ENCODE measurements around the gene CMSS1.

DNA sequence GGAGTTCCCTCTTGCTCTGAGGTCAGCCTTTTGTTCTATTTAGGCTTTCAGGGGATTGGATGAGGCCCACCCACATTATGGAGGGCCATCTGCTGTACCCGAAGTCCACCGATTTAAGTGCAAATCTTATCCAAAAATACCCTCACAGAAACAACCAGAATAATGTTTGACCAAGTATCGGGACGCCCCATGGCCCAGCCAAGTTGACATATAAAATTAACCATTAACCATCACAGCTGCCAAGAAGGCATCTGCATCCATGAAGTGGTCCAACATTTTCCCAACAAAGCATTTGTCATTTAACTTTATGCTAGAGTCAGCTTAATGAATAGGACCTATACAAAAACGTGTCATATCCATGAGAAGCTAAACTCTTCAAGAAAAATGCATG is 396.9 kb downstream of the CMSS1 start:
- TF ChIP-seq CTCF (IDR thresholded peaks at IDR 0.05) (no peak), EZH2 (IDR thresholded peaks at IDR 0.05) (no peak), EZH2phosphoT487 (IDR thresholded peaks at IDR 0.05) (no peak)

Measured in neural progenitor cell (in vitro differentiated cells).